Activated naive CD4-positive, alpha-beta T cell treated with anti-CD3 and anti-CD28 coated beads, Interleukin-2, amount 50 U/mL, for 72 hours (primary cell): ENCODE measurements around the gene EIPR1. TPM values are rescaled to one million over a fixed set of nuclear protein-coding genes. Genes with fewer than 3 reads are reported as not detected.

Experiments used
- total RNA-seq, 2 donors: library from RNA; stranded (reverse); gene quantifications; one replicate each; pipeline ENCODE4 v1.2.3, GENCODE V29; 2022

EIPR1 gene
- total RNA-seq, 2 donors from 2014 or later = 28.0 to 43.6 TPM

Other genes starting within 250 kb of the EIPR1 start
- 10 to 100 TPM; 53.9 to 71.4 TPM for gene TRAPPC12, start 1.9 kb upstream of the EIPR1 start, total RNA-seq
- gene ADI1, start 141.7 kb upstream of the EIPR1 start, total RNA-seq = 10 to 100 TPM; 29.3 to 39.3 TPM
- gene RNASEH1, start 180.5 kb upstream of the EIPR1 start, total RNA-seq = 10 to 100 TPM; 18.3 to 21.9 TPM
- 1,000 to 10,000 TPM; 1,548 to 2,231 TPM for gene RPS7, start 197.4 kb upstream of the EIPR1 start, total RNA-seq
- not detected for gene COLEC11, start 217.3 kb upstream of the EIPR1 start, total RNA-seq